Stomach (tissue), 9 donors: ENCODE measurements around the gene AMPH. TPM values are rescaled to one million over a fixed set of nuclear protein-coding genes. Genes with fewer than 3 reads are reported as not detected.

Source experiments
- DNase-seq, 2 donors: peaks; one replicate each; pipeline versions ENCODE4 v3.0.0 to v3.0.0-alpha.2; 2013 to 2019
- H3K27ac ChIP-seq, 5 donors: fragments of 200-600 bp in 4 of 5; sonication (generic) in 4 of 5; one replicate each; pipeline ENCODE4 v1.5.1; 2013 to 2019; ENCODE audit warnings: mild to moderate bottlenecking in 1 of 5, moderate library complexity in 1 of 5
- H3K27me3 ChIP-seq, 3 donors: fragments of 200-600 bp; sonication (generic); one replicate each; pipeline ENCODE4 v1.5.1; 2017 to 2019; ENCODE audit warnings: mixed run types in 1 of 3
- H3K36me3 ChIP-seq, 4 donors: fragments of 200-600 bp; sonication (generic); 1 replicate in 3 of 4; 2 replicates in 1 of 4; pipeline ENCODE4 v1.5.1; 2016 to 2019
- H3K4me1 ChIP-seq, 4 donors: fragments of 200-600 bp; sonication (generic); one replicate each; pipeline ENCODE4 v1.5.1; 2016 to 2019
- H3K4me3 ChIP-seq, 4 donors: fragments of 200-600 bp; sonication (generic) in 3 of 4; one replicate each; pipeline ENCODE4 v1.5.1; 2016 to 2019; ENCODE audit warnings: mild to moderate bottlenecking in 1 of 4
- H3K9me3 ChIP-seq, 4 donors: fragments of 200-600 bp; sonication (generic); one replicate each; pipeline ENCODE4 v1.5.1; 2016 to 2019
- CTCF ChIP-seq, 7 experiments: fragments of 450-650 bp in 4 of 7; fragments of 200-600 bp in 3 of 7; sonication (generic) in 3 of 7; IDR thresholded peaks; one replicate each; pipeline ENCODE4 v1.5.1; 2016 to 2019; ENCODE audit warnings: antibody characterized with exemption in 7 of 7, control low read depth in 2 of 7, mild to moderate bottlenecking in 1 of 7
- EP300 ChIP-seq: sonication (generic); formaldehyde crosslinking; IDR thresholded peaks from one replicate; pipeline ENCODE4 v1.6.1; 2017; ENCODE audit warnings: antibody characterized with exemption
- POLR2A ChIP-seq, 4 donors: fragments of 450-650 bp; IDR thresholded peaks; one replicate each; pipeline ENCODE4 v1.6.1; 2016; ENCODE audit warnings: antibody characterized with exemption in 4 of 4, control low read depth in 2 of 4, mild to moderate bottlenecking in 1 of 4, moderate library complexity in 1 of 4
- POLR2AphosphoS5 ChIP-seq, 3 donors: sonication (generic); formaldehyde crosslinking; IDR thresholded peaks; one replicate each; pipeline ENCODE4 v1.6.1; 2016; ENCODE audit warnings: antibody characterized with exemption in 3 of 3
- WGBS, 5 donors: extraction: QIAGEN DNeasy Blood & Tissue Kit in 3 of 5; methylation state at CpG; one replicate each; pipeline versions ENCODE4 v1.1.5 to v1.1.7; 2013 to 2018; 5-methylcytosine and 5-hydroxymethylcytosine counted together
- intact Hi-C: fragments of 100-400 bp; cut with DNase I; formaldehyde crosslinking; loops from one replicate; pipeline ENCODE4 v1.15.1; 2023; ENCODE audit warnings: low total_unique reads
- polyA plus RNA-seq, 3 donors: library from polyadenylated mRNA; stranded (reverse); fragments of 200-250 nt; gene quantifications; one replicate each; pipeline ENCODE4 v1.2.3, GENCODE V29; 2013
- total RNA-seq, 5 donors: library from RNA; depleted of rRNA; stranded (reverse); fragments of >200 nt; gene quantifications; one replicate each; pipeline versions ENCODE4 v1.1.0 to v1.2.3, GENCODE V29; 2014 to 2016
- donor health status: healthy with polysubstance abuse.
- donor health status: Bipolar disorder and iron deficiency.
- donor health status: healthy.

AMPH gene
- total and polyA plus RNA-seq, 8 donors: 0.80 to 13.0 (median 4.6) TPM; not detected in 1

- Histone ChIP-seq H3K9me3 (no peaks in the 10 kb centered on the region), H3K4me3 (no peak overlapping the region), H3K27me3 (no peaks in the 10 kb centered on the region), H3K27ac (no peak overlapping the region), H3K4me1 (peaks cover 0 to 11% (median 4%) of the 10 kb centered on the region in 4 donors), H3K36me3 (no peaks in the 10 kb centered on the region)
- WGBS, 5 donors: 38 to 65% (median 46%) methylated on average over 2 of the region's 2 CpGs
- TF ChIP-seq POLR2AphosphoS5 (IDR thresholded peaks at IDR 0.05): no peak
- no peak for TF ChIP-seq POLR2A (IDR thresholded peaks at IDR 0.05)
- no peak for TF ChIP-seq CTCF (IDR thresholded peaks at IDR 0.05)
- no peak for TF ChIP-seq EP300
- no peak for DNase-seq
- intact Hi-C loops: no loop called here
Measured at GRCh38 chr7:38448054-38448453, 183.1 kb downstream of the AMPH start.

GRCh38 chr7:38438970-38439369 lies 192.2 kb downstream of the AMPH start:
- Histone ChIP-seq H3K4me3 (no peak overlapping the region), H3K4me1 (no peaks in the 10 kb centered on the region), H3K27ac (no peak overlapping the region), H3K9me3 (no peaks in the 10 kb centered on the region), H3K36me3 (peaks cover 0 to 4% (median 0%) of the 10 kb centered on the region in 4 donors), H3K27me3 (no peaks in the 10 kb centered on the region)
- TF ChIP-seq CTCF (IDR thresholded peaks at IDR 0.05) (no peak), POLR2AphosphoS5 (IDR thresholded peaks at IDR 0.05) (no peak), EP300 (no peak), POLR2A (IDR thresholded peaks at IDR 0.05) (no peak)
- intact Hi-C loops: no loop called here
- DNase-seq: no peak

- no peak for DNase-seq
- intact Hi-C loops: no loop called here
- Histone ChIP-seq H3K27me3 (no peaks in the 10 kb centered on the region), H3K27ac (no peak overlapping the region), H3K9me3 (no peaks in the 10 kb centered on the region), H3K4me3 (no peak overlapping the region), H3K36me3 (peaks cover 0 to 4% (median 0%) of the 10 kb centered on the region in 4 donors), H3K4me1 (no peaks in the 10 kb centered on the region)
- WGBS, 5 donors: 73 to 84% (median 82%) methylated on average over 3 of the region's 3 CpGs
- TF ChIP-seq EP300: no peak
- TF ChIP-seq POLR2AphosphoS5 (IDR thresholded peaks at IDR 0.05): no peak
- TF ChIP-seq POLR2A (IDR thresholded peaks at IDR 0.05): no peak
- no peak for TF ChIP-seq CTCF (IDR thresholded peaks at IDR 0.05)
Measured at GRCh38 chr7:38432671-38433070, 198.5 kb downstream of the AMPH start.

- intact Hi-C loops: no loop called here
- 65 to 88% (median 79%) methylated on average over 1 of the region's 1 CpG for WGBS, 5 donors
Measured at GRCh38 chr7:38432080-38432479, 199.1 kb downstream of the AMPH start.

More at GRCh38 chr7:38432080-38432479, 199.1 kb downstream of the AMPH start:
- H3K9me3 ChIP-seq: no peaks in the 10 kb centered on the region
- H3K4me3 ChIP-seq: no peak overlapping the region
- H3K27ac ChIP-seq: no peak overlapping the region
- peaks cover 0 to 4% (median 0%) of the 10 kb centered on the region in 4 donors for H3K36me3 ChIP-seq
- TF ChIP-seq POLR2A (IDR thresholded peaks at IDR 0.05) (no peak), POLR2AphosphoS5 (IDR thresholded peaks at IDR 0.05) (no peak), CTCF (IDR thresholded peaks at IDR 0.05) (no peak), EP300 (no peak)
- no peaks in the 10 kb centered on the region for H3K27me3 ChIP-seq
- no peak for DNase-seq
- H3K4me1 ChIP-seq: no peaks in the 10 kb centered on the region
